Hepatocyte (in vitro differentiated cells): ENCODE measurements around the gene ADH4.

Experiments used
- EZH2 ChIP-seq: fragments of 200-600 bp; sonication (generic); IDR thresholded peaks from 2 replicates; pipeline ENCODE4 v1.6.1; 2016; ENCODE audit warnings: antibody characterized with exemption, mild to moderate bottlenecking, borderline replicate concordance
- TF ChIP-seq, protein P1 (sequence below): fragments of 200-600 bp; sonication (generic); IDR thresholded peaks from 2 replicates; pipeline ENCODE4 v1.5.1; 2016; ENCODE audit warnings: antibody characterized with exemption, mild to moderate bottlenecking; ENCODE audit not compliant: poor library complexity

- TF ChIP-seq, protein P1, sequence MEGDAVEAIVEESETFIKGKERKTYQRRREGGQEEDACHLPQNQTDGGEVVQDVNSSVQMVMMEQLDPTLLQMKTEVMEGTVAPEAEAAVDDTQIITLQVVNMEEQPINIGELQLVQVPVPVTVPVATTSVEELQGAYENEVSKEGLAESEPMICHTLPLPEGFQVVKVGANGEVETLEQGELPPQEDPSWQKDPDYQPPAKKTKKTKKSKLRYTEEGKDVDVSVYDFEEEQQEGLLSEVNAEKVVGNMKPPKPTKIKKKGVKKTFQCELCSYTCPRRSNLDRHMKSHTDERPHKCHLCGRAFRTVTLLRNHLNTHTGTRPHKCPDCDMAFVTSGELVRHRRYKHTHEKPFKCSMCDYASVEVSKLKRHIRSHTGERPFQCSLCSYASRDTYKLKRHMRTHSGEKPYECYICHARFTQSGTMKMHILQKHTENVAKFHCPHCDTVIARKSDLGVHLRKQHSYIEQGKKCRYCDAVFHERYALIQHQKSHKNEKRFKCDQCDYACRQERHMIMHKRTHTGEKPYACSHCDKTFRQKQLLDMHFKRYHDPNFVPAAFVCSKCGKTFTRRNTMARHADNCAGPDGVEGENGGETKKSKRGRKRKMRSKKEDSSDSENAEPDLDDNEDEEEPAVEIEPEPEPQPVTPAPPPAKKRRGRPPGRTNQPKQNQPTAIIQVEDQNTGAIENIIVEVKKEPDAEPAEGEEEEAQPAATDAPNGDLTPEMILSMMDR: no peak
- no peak for TF ChIP-seq EZH2
Observed at GRCh38 chr4:99190336-99190735, 46.2 kb upstream of the ADH4 start.
